NCI-H345 treated with DMSO at 0.1 percent for 48 hours (cell line): ENCODE results near the gene HMG20A.

Experiments used
- DNase-seq: peaks from one replicate; lab custom pipeline; 2025; ENCODE audit not compliant: unreplicated experiment; lab: John Stamatoyannopoulos, UW

HMG20A gene

GRCh38 chr15:77533578-77534430 lies 113.1 kb downstream of the HMG20A start:
- DNase-seq = no peak
